Suprapubic skin (tissue), 4 donors: ENCODE results near the gene MIB1.

Source experiments
- CTCF ChIP-seq, 2 donors: fragments of 200-600 bp in 1 of 2; fragments of 450-650 bp in 1 of 2; sonication (generic) in 1 of 2; IDR thresholded peaks; one replicate each; pipeline ENCODE4 v1.5.1; 2016 to 2019; ENCODE audit warnings: antibody characterized with exemption in 2 of 2, mild to moderate bottlenecking in 1 of 2, moderate library complexity in 1 of 2
- EP300 ChIP-seq: sonication (generic); formaldehyde crosslinking; IDR thresholded peaks from one replicate; pipeline ENCODE4 v1.6.1; 2017; ENCODE audit warnings: antibody characterized with exemption
- POLR2A ChIP-seq, 2 donors: fragments of 450-650 bp; IDR thresholded peaks; one replicate each; pipeline ENCODE4 v1.6.1; 2017; ENCODE audit warnings: antibody characterized with exemption in 2 of 2, mild to moderate bottlenecking in 2 of 2, moderate library complexity in 2 of 2
- POLR2AphosphoS5 ChIP-seq, 3 donors: sonication (generic); formaldehyde crosslinking; IDR thresholded peaks; one replicate each; pipeline ENCODE4 v1.6.1; 2017; ENCODE audit warnings: antibody characterized with exemption in 3 of 3

- TF ChIP-seq CTCF (IDR thresholded peaks at IDR 0.05) (no peak), POLR2A (IDR thresholded peaks at IDR 0.05) (no peak), EP300 (no peak), POLR2AphosphoS5 (IDR thresholded peaks at IDR 0.05) (no peak)
Measured at GRCh38 chr18:21910906-21911305, 170.3 kb downstream of the MIB1 start.
